Sigmoid colon (tissue), 7 donors: ENCODE results near the gene NES. TPM values are rescaled to one million over a fixed set of nuclear protein-coding genes. Genes with fewer than 3 reads are reported as not detected.

Experiments used
- DNase-seq: peaks from one replicate; pipeline ENCODE4 v3.0.0-alpha.2; 2019
- H3K27ac ChIP-seq, 4 donors: fragments of 200-600 bp; sonication (generic); one replicate each; pipeline ENCODE4 v1.5.1; 2016 to 2019; ENCODE audit warnings: mild to moderate bottlenecking in 1 of 4
- H3K27me3 ChIP-seq, 3 donors: fragments of 200-600 bp; sonication (generic); one replicate each; pipeline ENCODE4 v1.5.1; 2019; ENCODE audit warnings: mild to moderate bottlenecking in 1 of 3
- H3K36me3 ChIP-seq, 4 donors: fragments of 200-600 bp; sonication (generic); one replicate each; pipeline ENCODE4 v1.5.1; 2016 to 2019
- H3K4me1 ChIP-seq, 4 donors: fragments of 200-600 bp; sonication (generic); one replicate each; pipeline ENCODE4 v1.5.1; 2017 to 2019
- H3K4me3 ChIP-seq, 4 donors: fragments of 200-600 bp; sonication (generic); one replicate each; pipeline ENCODE4 v1.5.1; 2017 to 2019; ENCODE audit warnings: mild to moderate bottlenecking in 2 of 4, moderate library complexity in 1 of 4
- H3K9me3 ChIP-seq, 4 donors: fragments of 200-600 bp in 3 of 4; sonication (generic) in 3 of 4; one replicate each; pipeline versions ENCODE4 v1.5.1 to v1.6.1; 2013 to 2019
- EP300 ChIP-seq, 4 donors: sonication (generic); formaldehyde crosslinking; IDR thresholded peaks; one replicate each; pipeline ENCODE4 v1.6.1; 2017; ENCODE audit warnings: antibody characterized with exemption in 4 of 4
- POLR2A ChIP-seq, 2 donors: fragments of 450-650 bp; IDR thresholded peaks; one replicate each; pipeline ENCODE4 v1.6.1; 2016; ENCODE audit warnings: antibody characterized with exemption in 2 of 2, mild to moderate bottlenecking in 2 of 2, moderate library complexity in 2 of 2
- POLR2AphosphoS5 ChIP-seq, 4 donors: sonication (generic); formaldehyde crosslinking; IDR thresholded peaks; one replicate each; pipeline ENCODE4 v1.6.1; 2017; ENCODE audit warnings: antibody characterized with exemption in 4 of 4
- WGBS, 2 donors: extraction: QIAGEN DNeasy Blood & Tissue Kit; methylation state at CpG; one replicate each; pipeline ENCODE4 v1.1.7; 2013; 5-methylcytosine and 5-hydroxymethylcytosine counted together
- intact Hi-C: fragments of 100-400 bp; cut with DNase I; formaldehyde crosslinking; loops from one replicate; pipeline ENCODE4 v1.15.1; 2023
- polyA plus RNA-seq, 3 donors: library from polyadenylated mRNA; stranded (reverse); fragments of 200-250 nt; gene quantifications; one replicate each; pipeline ENCODE4 v1.2.3, GENCODE V29; 2013
- total RNA-seq, 4 donors: library from RNA; depleted of rRNA; stranded (reverse); fragments of >200 nt; gene quantifications; one replicate each; pipeline ENCODE4 v1.1.0, GENCODE V29; 2016
- TF ChIP-seq, protein P1 (sequence below), 4 experiments: fragments of 450-650 bp in 3 of 4; fragments of 200-600 bp in 1 of 4; IDR thresholded peaks; one replicate each; pipeline ENCODE4 v1.5.1; 2016 to 2019; ENCODE audit warnings: antibody characterized with exemption in 4 of 4, mild to moderate bottlenecking in 3 of 4, moderate library complexity in 2 of 4
- donor health status: healthy with polysubstance abuse.
- donor health status: Bipolar disorder and iron deficiency.
- donor health status: healthy.

NES gene
- total and polyA plus RNA-seq, 7 donors, result 0.60 to 21.0 (median 7.1) TPM

DNA sequence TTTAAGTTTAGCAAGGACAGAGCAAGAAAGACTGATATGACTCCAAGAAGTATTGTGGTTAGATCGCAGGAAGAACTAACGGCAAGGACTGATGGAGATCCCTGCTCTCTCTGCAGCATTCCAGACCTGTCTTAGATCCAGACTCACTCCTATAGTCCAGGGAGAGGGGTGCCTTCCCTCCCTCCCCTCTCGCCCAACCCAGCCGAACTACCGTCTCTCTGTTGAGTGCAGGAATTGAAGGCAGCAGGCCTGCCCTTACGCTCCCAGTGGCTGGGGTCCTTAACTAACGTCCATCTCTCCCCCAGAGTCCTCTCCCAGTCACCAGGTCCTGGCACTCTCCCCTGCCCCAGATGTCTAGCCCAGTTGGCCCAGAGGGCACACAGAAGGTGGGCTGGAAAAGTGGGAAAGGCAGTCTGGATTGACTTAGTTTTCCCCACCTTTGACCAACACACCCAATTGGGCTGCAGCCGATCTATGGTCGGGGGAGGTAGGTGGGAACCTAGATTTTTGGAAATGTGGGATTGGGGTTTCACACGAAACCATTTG is 27.0 kb upstream of the NES start:
- 55 to 65% methylated on average over 10 of the region's 10 CpGs for WGBS, 2 donors
- intact Hi-C loops, result loop anchor here (2.0 to 10.0 kb wide), 2 partner anchors 15 to 191 kb away; partner anchors contain the start of gene PEAR1
- Histone ChIP-seq H3K36me3 (no peaks in the 10 kb centered on the region), H3K4me1 (peaks cover 0 to 48% (median 47%) of the 10 kb centered on the region in 4 donors), H3K27ac (peak overlapping the region in 2 of 4 donors; percentile 1 to 87), H3K27me3 (peaks cover 0 to 9% (median 0%) of the 10 kb centered on the region in 3 donors), H3K9me3 (no peaks in the 10 kb centered on the region), H3K4me3 (peak overlapping the region in 3 of 4 donors; percentile 40 to 55 (median 47))
- no peak for DNase-seq
- TF ChIP-seq POLR2AphosphoS5 (IDR thresholded peaks at IDR 0.05) (no peak), POLR2A (IDR thresholded peaks at IDR 0.05) (no peak), EP300 (IDR thresholded peaks at IDR 0.05) (no peak)
- TF ChIP-seq, protein P1, sequence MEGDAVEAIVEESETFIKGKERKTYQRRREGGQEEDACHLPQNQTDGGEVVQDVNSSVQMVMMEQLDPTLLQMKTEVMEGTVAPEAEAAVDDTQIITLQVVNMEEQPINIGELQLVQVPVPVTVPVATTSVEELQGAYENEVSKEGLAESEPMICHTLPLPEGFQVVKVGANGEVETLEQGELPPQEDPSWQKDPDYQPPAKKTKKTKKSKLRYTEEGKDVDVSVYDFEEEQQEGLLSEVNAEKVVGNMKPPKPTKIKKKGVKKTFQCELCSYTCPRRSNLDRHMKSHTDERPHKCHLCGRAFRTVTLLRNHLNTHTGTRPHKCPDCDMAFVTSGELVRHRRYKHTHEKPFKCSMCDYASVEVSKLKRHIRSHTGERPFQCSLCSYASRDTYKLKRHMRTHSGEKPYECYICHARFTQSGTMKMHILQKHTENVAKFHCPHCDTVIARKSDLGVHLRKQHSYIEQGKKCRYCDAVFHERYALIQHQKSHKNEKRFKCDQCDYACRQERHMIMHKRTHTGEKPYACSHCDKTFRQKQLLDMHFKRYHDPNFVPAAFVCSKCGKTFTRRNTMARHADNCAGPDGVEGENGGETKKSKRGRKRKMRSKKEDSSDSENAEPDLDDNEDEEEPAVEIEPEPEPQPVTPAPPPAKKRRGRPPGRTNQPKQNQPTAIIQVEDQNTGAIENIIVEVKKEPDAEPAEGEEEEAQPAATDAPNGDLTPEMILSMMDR (IDR thresholded peaks at IDR 0.05), result no peak

DNA sequence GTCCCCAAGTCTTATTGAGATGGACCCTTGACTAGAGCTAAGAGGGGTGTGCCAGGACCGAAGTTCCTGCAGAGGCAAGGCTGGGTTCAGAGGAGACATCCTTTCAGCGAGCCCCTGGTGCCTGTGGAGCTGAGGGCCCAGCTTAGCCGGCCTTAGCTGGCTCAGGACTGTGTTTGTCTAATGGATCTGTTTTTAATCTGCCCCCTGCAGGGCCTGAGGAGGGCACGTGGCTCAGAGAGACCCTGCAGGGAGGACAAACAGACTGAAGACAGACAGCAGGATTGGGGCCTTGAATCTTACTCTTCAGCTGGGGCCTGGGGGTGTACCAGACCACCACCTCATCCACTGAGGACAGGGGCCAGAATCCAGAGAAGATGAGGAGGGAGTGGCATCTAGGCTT is 26.5 kb upstream of the NES start:
- no peak for DNase-seq
- Histone ChIP-seq H3K4me3 (no peak overlapping the region), H3K27ac (peak overlapping the region in 1 of 4 donors; percentile 87), H3K4me1 (peaks cover 0 to 48% (median 44%) of the 10 kb centered on the region in 4 donors), H3K9me3 (no peaks in the 10 kb centered on the region), H3K36me3 (no peaks in the 10 kb centered on the region), H3K27me3 (peaks cover 0 to 9% (median 0%) of the 10 kb centered on the region in 3 donors)
- 40 to 60% methylated on average over 4 of the region's 4 CpGs for WGBS, 2 donors
- intact Hi-C loops, result loop anchor here (2.0 to 10.0 kb wide), 2 partner anchors 15 to 191 kb away; partner anchors contain the start of gene PEAR1
- TF ChIP-seq POLR2A (IDR thresholded peaks at IDR 0.05) (no peak), EP300 (IDR thresholded peaks at IDR 0.05) (no peak), POLR2AphosphoS5 (IDR thresholded peaks at IDR 0.05) (no peak)
- TF ChIP-seq, protein P1 (IDR thresholded peaks at IDR 0.05), result no peak

DNA sequence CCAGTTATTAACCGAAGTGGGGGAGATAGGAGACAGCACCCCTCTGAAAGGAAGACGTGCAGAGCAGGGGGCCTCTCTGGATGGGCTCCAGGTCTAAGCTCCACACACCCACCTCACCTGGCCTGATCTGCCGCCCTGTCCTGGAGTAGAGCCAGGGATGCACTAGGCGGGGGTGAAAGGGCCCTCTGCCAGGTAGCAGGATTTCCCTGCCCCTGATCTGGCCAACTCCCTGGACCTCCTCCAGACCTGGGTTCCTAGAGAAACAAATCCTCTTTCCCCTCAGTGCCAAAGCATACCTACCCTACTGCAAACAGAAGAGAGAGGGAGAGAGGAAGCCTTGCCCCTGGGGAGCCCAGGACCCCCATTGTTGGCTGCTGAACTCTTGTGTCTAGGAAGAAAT is 26.1 kb upstream of the NES start:
- Histone ChIP-seq H3K36me3 (no peaks in the 10 kb centered on the region), H3K27me3 (peaks cover 0 to 9% (median 0%) of the 10 kb centered on the region in 3 donors), H3K9me3 (no peaks in the 10 kb centered on the region), H3K4me1 (peaks cover 0 to 48% (median 43%) of the 10 kb centered on the region in 4 donors), H3K27ac (peak overlapping the region in 1 of 4 donors; percentile 87), H3K4me3 (no peak overlapping the region)
- intact Hi-C loops, result loop anchor here (10.0 kb wide), 1 partner anchor 191 kb away; the partner anchor contains the start of gene PEAR1
- WGBS, 2 donors, result 37 to 81% methylated on average over 4 of the region's 4 CpGs
- TF ChIP-seq, protein P1 (IDR thresholded peaks at IDR 0.05), result no peak
- TF ChIP-seq EP300 (IDR thresholded peaks at IDR 0.05), result no peak
- TF ChIP-seq POLR2A (IDR thresholded peaks at IDR 0.05), result no peak
- TF ChIP-seq POLR2AphosphoS5 (IDR thresholded peaks at IDR 0.05), result no peak
- DNase-seq, result no peak

DNA sequence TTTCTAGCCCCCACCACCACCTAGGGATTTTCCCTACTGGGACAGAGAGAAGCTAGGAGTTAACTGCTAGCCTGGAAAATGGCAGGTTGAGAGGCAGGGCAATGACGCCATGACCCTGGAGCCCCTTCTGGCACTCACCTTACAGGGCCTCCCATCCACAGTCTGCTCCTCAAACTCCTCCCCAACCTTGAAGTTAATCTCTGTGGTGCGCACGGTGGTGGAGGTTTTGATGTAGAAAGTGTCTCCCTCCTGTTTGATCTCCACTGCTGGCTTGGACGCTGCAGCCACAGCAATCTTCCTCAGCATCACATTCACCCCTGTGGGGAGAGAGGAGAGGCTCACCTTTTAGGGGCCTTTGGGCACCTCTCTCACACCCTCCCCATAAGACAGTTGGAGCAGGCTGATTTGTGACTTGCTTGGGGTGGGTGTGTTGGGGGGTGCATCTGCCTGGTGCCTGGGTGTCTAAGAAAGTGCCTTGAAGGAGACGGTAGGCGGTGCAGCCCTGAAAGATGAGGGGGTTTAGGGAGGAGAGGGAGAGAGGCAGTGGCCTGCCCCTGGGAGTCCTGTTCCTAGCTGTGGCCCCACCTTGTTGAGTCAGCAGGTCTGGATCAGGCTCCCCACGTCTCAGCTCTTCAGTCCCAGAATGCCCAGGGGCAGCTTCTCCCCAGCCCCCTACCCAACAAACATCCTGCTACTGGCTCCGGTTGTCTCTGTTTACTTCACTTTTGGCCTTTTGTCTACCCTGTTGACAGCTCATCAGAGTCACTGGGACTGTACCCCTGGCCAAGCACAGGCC is 23.7 kb upstream of the NES start:
- intact Hi-C loops, result loop anchor here (10.0 kb wide), 1 partner anchor 194 kb away; the partner anchor contains the start of gene PEAR1
- peaks cover 0 to 26% (median 21%) of the 10 kb centered on the region in 4 donors for H3K4me1 ChIP-seq
- no peak for DNase-seq
- H3K27ac ChIP-seq, result no peak overlapping the region
- no peak overlapping the region for H3K4me3 ChIP-seq
- peaks cover 0 to 9% (median 0%) of the 10 kb centered on the region in 3 donors for H3K27me3 ChIP-seq
- 79 to 82% methylated on average over 8 of the region's 8 CpGs for WGBS, 2 donors
- TF ChIP-seq EP300 (IDR thresholded peaks at IDR 0.05), result no peak
- no peak for TF ChIP-seq POLR2AphosphoS5 (IDR thresholded peaks at IDR 0.05)
- TF ChIP-seq, protein P1 (IDR thresholded peaks at IDR 0.05), result no peak
- no peak for TF ChIP-seq POLR2A (IDR thresholded peaks at IDR 0.05)
- no peaks in the 10 kb centered on the region for H3K36me3 ChIP-seq
- H3K9me3 ChIP-seq, result no peaks in the 10 kb centered on the region
